HG03469 (cell line): Measurements from ENCODE around the gene PRKCA.
A peak's percentile ranks its signal among the peaks of the same experiment; 100 is the strongest.

Source experiments
- ATAC-seq: cut with Tn5 transposase; IDR thresholded peaks from one replicate; pipeline ENCODE4 v1.9.1; 2021; ENCODE audit warnings: mild to moderate bottlenecking, moderate library complexity, moderate number of reproducible peaks; ENCODE audit not compliant: unreplicated experiment

The PRKCA gene

GRCh38 chr17:66562119-66562518 is 259.7 kb downstream of the PRKCA start:
- no peak for ATAC-seq

- no peak for ATAC-seq
Measured at GRCh38 chr17:66564992-66565465, 262.6 kb downstream of the PRKCA start.

DNA sequence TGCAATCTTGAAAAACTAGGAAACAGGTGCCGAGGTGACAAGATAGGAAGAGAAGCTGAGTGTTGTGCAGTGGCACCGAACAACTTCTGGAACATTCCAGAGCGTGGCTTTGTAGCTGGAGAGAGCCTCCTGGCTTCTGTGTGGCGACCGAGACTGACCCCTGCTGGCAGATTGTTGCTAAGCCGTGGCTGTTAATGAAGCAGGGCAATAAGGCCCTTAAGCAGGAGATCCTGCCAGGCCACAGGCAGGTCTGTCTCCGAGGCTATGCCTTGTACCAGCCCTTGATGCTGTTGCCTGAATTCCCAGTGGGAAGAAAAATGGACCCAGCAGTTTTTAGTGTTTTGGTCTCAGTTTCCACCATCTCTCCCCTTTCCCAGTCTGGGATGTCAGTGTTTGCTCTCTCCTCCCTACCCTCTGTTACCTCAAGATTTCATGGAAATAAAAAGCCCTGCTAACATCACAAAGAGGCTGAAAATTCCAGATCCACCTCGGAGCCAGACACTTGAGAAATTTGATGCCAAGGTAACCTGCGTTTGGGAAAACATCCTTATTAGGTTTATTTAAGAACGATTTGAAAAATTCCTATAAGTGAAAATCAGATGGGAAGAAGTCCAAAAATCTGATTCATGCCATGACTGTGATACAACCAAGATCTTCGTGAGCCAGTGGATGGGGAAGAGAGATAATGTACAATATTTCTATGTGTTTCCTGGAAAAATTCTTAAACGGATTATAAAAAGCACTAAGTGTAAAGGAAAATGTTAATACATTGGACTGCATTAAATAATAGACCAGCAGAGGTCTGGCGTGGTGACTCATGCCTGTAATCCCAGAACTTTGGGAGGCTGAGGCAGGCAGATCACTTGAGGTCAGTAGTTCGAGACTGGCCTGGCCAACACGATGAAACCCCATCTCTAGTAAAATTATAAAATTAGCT is 265.1 kb downstream of the PRKCA start:
- ATAC-seq, result peak; percentile 56

- no peak for ATAC-seq
Measured at GRCh38 chr17:66569572-66569971, 267.2 kb downstream of the PRKCA start.

DNA sequence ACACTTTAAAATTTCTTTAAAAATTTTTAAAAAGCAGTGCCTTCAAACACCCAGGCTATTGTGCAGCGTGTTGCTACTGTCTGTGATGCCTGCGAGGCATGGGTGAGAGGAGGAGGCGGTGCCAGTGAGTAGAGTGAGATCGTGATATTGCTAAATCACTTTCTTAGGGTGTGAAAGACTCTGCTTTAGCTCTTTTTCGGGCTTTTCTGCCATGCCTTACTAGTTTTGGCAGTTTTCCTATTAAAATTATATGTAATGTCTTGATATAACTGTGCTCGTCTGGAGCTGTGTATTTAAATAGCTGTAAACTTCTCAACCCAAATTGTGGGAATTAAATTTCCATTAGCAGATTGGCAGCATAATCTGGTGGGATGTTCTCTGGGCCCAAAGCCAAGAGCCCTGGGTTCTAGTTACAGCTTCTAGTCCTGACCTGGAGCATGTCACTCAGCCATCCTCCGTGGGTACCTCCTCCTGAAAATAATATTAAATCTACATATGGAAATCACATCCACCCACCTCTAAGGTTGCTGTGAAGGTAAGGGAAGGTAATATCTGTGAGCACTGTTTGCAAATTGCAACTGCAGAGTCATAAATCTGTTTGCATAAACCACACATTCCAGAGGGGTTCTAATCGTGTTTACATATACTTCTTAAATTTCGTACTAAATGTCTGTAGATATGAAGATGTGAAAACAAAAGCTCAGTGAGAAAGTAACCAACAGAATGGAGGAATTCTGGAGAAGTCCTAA is 268.2 kb downstream of the PRKCA start:
- no peak for ATAC-seq

- no peak for ATAC-seq
Measured at GRCh38 chr17:66571745-66572144, 269.3 kb downstream of the PRKCA start.

DNA sequence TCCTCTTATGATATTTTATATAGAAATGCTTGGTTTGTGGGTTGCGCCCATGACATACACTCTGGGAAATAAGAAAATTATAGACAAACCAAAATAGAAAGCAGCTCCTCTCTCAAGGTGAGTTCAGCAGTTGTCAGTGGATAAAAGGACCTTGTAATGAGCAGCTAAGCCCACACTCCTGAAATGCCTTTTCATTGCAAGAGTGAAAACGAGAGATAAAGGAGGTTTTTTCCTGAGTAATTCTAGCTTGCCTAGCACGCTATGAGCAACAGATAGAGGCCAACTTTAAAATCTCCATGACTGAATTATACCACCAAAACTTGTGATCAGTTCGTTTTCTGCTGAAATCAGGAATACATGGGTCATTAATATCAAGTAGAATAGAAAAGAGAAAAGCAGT is 270.7 kb downstream of the PRKCA start:
- no peak for ATAC-seq

DNA sequence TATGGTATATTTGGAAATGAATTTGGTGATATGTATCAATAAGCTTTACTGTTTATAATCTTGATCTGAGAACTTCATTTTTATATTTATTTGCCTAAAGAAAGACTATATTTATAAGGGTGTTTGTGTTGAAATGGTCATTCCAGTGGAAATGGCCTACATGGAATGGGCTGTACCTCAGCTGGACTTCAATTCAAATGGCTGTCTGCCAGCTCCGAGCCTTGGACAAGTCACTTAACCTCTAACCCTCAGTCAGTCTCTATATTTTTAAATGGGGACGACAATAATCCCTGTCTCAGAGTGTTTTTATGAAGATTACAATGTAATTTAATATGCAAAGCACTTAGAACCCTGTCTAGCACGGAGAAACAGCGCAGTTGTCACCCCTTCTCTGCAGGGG is 271.7 kb downstream of the PRKCA start:
- ATAC-seq, result no peak

- no peak for ATAC-seq
Measured at GRCh38 chr17:66576473-66576872, 274.1 kb downstream of the PRKCA start.

GRCh38 chr17:66577041-66577440 is 274.6 kb downstream of the PRKCA start:
- no peak for ATAC-seq

- no peak for ATAC-seq
Measured at GRCh38 chr17:66578781-66579489, 276.5 kb downstream of the PRKCA start.

GRCh38 chr17:66579556-66579955 is 277.1 kb downstream of the PRKCA start:
- ATAC-seq, result no peak

DNA sequence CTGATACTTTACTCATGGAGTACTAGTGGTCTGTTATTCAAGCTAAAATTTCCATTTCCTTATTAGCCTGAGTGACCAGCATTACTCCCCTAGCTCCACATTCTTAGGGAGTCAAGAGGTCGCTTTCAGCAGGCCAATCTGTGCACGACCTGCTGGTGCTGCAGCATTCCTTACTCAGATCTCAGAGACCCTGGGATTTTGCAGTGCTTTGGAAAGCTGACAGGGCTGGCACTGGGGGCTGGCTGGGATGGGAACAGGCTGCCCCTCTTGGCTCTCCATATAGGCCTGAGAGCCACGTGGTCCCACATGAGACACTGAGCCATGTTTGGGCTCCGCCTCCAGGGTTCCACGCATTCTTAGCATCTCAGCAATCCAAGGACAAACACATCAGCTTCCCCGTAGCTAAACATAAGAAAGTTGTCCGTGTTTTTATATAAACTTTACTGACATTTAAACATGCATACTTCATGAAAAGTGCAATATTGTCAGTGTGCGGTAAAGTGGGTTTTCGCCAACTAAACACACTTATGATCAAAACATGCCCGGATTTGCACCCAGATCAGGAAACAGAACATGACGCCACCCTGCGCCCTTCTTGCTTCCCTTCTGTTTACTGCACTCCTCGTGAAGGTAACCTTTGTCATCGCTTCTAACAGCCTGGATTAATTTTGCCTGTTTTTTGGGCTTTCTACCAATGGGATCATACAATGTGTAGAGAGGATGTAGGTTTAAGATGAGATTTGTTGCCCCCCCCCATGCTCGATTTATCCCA is 278.0 kb downstream of the PRKCA start:
- ATAC-seq, result no peak

GRCh38 chr17:66580956-66581391 is 278.6 kb downstream of the PRKCA start:
- no peak for ATAC-seq

GRCh38 chr17:66582373-66583111 is 280.1 kb downstream of the PRKCA start:
- ATAC-seq, result no peak

DNA sequence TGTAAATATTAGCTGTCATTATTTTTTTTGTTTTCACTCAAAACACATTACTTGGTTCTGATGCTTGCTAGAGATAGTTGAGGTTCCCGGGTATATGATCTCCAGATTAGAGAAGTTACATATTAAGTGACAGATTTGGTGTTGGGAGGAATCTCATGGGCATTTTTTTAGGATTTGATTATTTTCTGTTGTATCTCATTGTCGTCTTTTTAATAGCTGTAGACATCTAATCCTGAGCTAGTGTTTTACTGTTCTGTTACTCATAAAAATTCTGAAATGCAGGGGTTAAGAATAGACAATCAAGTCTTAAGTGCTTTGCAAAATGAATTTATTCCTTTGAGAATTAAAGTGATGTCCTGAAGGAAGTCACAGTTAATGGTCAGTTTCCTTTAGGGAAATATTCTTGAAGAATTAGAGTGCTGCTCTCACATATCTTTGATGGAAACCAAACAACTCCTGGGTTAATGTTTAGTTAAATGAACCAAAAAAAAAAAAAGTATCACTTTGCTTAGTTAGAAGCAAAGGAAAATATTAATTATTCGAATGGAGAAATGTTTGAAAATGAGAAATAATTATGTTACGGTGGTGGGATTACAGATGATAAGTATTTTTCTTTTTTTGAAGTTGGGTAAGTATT is 280.8 kb downstream of the PRKCA start:
- no peak for ATAC-seq

DNA sequence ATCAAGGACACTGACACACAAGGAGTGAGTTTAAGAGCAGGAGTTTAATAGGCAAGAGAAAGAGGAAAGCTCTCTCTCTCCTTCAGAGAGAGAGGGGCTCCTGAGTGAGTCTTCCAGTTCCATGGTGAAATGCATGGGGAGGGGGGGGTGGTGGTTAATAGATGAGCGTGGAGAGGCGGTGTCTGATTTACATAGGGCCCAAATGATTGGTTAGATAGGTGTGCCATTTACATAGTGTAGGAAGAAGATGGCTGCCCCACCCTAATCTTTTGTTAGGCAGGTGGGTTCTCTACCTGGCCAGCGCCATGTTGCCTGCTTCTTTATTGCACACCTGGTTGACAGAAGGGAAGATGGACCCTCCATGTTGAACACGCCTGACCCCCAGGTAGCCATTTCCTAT is 282.5 kb downstream of the PRKCA start:
- no peak for ATAC-seq

DNA sequence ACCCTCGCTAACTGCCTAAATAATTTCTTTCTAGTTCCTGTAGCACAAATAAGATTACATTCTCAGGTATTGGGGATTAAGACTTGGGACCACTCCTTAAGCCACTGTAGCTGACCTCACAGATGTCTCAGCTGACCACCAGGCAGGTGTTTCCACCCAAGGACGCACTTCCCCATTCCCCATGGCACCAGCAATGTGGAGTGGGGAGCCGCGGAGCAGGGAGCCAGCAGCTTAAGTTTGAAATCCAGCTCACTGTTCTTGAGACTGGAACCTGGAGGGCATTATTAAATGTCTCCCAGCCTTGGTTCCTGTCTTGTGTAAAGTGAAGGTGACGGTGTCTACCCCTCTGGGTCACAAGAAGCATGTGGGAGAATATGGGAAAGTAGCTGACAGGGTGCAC is 283.1 kb downstream of the PRKCA start:
- ATAC-seq, result no peak

DNA sequence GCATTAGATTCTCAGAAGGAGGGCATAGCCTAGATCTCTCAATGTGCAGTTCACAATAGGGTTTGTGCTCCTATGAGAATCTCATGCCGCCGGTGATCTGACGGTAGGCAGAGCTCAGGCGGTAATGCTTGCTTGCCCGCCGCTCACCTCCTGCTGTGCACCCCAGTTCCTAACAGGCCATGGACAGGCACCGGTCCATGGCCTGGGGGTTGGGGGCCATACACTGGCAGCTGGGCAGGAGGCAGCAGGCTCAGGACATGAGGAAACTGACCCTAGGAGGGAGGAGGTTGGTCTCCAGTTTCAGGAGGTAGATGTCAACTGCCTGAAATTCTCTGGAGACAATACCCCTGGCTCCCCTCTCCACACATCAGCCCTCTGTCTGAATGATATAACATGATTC is 287.5 kb downstream of the PRKCA start:
- no peak for ATAC-seq
